Medulla oblongata (tissue), 1 donor: Measurements from ENCODE around the gene PDZRN4.
A peak's percentile ranks its signal among the peaks of the same experiment; 100 is the strongest.
"Not testable (repeated sequence)": the region's sequence is repeated elsewhere in the genome, so short reads cannot be mapped to it uniquely, and the experiment has no call there.

ENCODE experiments used
- DNase-seq: peaks from one replicate; pipeline ENCODE4 v3.0.0-alpha.2; 2015; ENCODE audit errors: extremely low spot score

Gene PDZRN4

GRCh38 chr12:41509271-41510055 is 321.3 kb downstream of the PDZRN4 start:
- no peak for DNase-seq

- no peak for DNase-seq
These were observed 322.4 kb downstream of the PDZRN4 start for GRCh38 chr12:41510470-41510869.

- no peak for DNase-seq
These were observed 323.1 kb downstream of the PDZRN4 start for GRCh38 chr12:41511247-41511646.

- DNase-seq = no peak
These were observed 324.4 kb downstream of the PDZRN4 start for GRCh38 chr12:41512497-41512896.

GRCh38 chr12:41514021-41514777 is 326.1 kb downstream of the PDZRN4 start:
- DNase-seq = peak; percentile 17

GRCh38 chr12:41514907-41515306 is 326.8 kb downstream of the PDZRN4 start:
- DNase-seq = no peak

GRCh38 chr12:41515953-41516352 is 327.8 kb downstream of the PDZRN4 start:
- no peak for DNase-seq

- DNase-seq = no peak
These were observed 332.7 kb downstream of the PDZRN4 start for GRCh38 chr12:41520869-41521268.

- DNase-seq = peak; percentile 23
These were observed 333.8 kb downstream of the PDZRN4 start for GRCh38 chr12:41521872-41522379.

- DNase-seq = no peak
These were observed 338.9 kb downstream of the PDZRN4 start for GRCh38 chr12:41527062-41527461.

GRCh38 chr12:41527534-41528116 is 339.5 kb downstream of the PDZRN4 start:
- DNase-seq = no peak

GRCh38 chr12:41528874-41529273 is 340.8 kb downstream of the PDZRN4 start:
- no peak for DNase-seq

- no peak for DNase-seq
These were observed 342.3 kb downstream of the PDZRN4 start for GRCh38 chr12:41530441-41530840.

GRCh38 chr12:41531147-41531829 is 343.2 kb downstream of the PDZRN4 start:
- peak; percentile 51 for DNase-seq

- no peak for DNase-seq
These were observed 344.0 kb downstream of the PDZRN4 start for GRCh38 chr12:41532072-41532471.

GRCh38 chr12:41536813-41537490 is 348.8 kb downstream of the PDZRN4 start:
- no peak for DNase-seq

GRCh38 chr12:41537522-41537921 is 349.4 kb downstream of the PDZRN4 start:
- no peak for DNase-seq

- no peak for DNase-seq
These were observed 357.6 kb downstream of the PDZRN4 start for GRCh38 chr12:41545761-41546160.

GRCh38 chr12:41547071-41547470 is 359.0 kb downstream of the PDZRN4 start:
- DNase-seq = not testable (repeated sequence)

GRCh38 chr12:41548926-41549325 is 360.8 kb downstream of the PDZRN4 start:
- DNase-seq = no peak

- DNase-seq = no peak
These were observed 364.5 kb downstream of the PDZRN4 start for GRCh38 chr12:41552588-41552987.
